Measurements from ENCODE around the gene CA4.

The CA4 gene

GRCh38 chr17:60164697-60165096 lies 14.9 kb downstream of the CA4 start:
- Histone ChIP-seq H3K36me3 (ENCODE audit: low read length) (no peaks in the 10 kb centered on the region), H3K27me3 (ENCODE audit: low read length) (no peaks in the 10 kb centered on the region), H3K9ac (ENCODE audit: low read length) (no peak overlapping the region), H3F3A (ENCODE audit: insufficient read depth) (no peaks in the 10 kb centered on the region), H3K79me2 (ENCODE audit: insufficient read depth, low read length) (no peaks in the 10 kb centered on the region), H2AFZ (ENCODE audit: low read depth, low read length, severe bottlenecking) (no peak overlapping the region), H4K20me1 (ENCODE audit: low read depth, low read length) (no peaks in the 10 kb centered on the region), H3K4me3 (ENCODE audit: insufficient read depth, low read length, poor library complexity, severe bottlenecking) (no peak overlapping the region), H3K27ac (ENCODE audit: low read depth, low read length) (no peak overlapping the region), H3K9me2 (replicated peaks; ENCODE audit: insufficient read depth, low read length) (no peaks in the 10 kb centered on the region), H3K9me3 (ENCODE audit: insufficient read depth, low read length) (no peaks in the 10 kb centered on the region), H3K4me2 (ENCODE audit: low read depth, low read length, poor library complexity, severe bottlenecking) (no peak overlapping the region)
- TF ChIP-seq CTCF (IDR thresholded peaks at IDR 0.05; ENCODE audit: insufficient read depth, low read length, poor library complexity, severe bottlenecking) (no peak), EZH2phosphoT487 (conservative IDR thresholded peaks at IDR 0.05; ENCODE audit: low read length) (no peak)

GRCh38 chr17:60165223-60165622 lies 15.4 kb downstream of the CA4 start:
- no peak overlapping the region for H2AFZ ChIP-seq (ENCODE audit: low read depth, low read length, severe bottlenecking)
- H3K27me3 ChIP-seq (ENCODE audit: low read length): no peaks in the 10 kb centered on the region
- no peaks in the 10 kb centered on the region for H3K36me3 ChIP-seq (ENCODE audit: low read length)
- H3K4me3 ChIP-seq (ENCODE audit: insufficient read depth, low read length, poor library complexity, severe bottlenecking): no peak overlapping the region
- no peak overlapping the region for H3K27ac ChIP-seq (ENCODE audit: low read depth, low read length)
- no peaks in the 10 kb centered on the region for H3K9me2 ChIP-seq (replicated peaks; ENCODE audit: insufficient read depth, low read length)
- no peak overlapping the region for H3K9ac ChIP-seq (ENCODE audit: low read length)
- TF ChIP-seq CTCF (IDR thresholded peaks at IDR 0.05; ENCODE audit: insufficient read depth, low read length, poor library complexity, severe bottlenecking) (no peak), EZH2phosphoT487 (conservative IDR thresholded peaks at IDR 0.05; ENCODE audit: low read length) (no peak)
- no peak overlapping the region for H3K4me2 ChIP-seq (ENCODE audit: low read depth, low read length, poor library complexity, severe bottlenecking)
- no peaks in the 10 kb centered on the region for H4K20me1 ChIP-seq (ENCODE audit: low read depth, low read length)
- no peaks in the 10 kb centered on the region for H3F3A ChIP-seq (ENCODE audit: insufficient read depth)
- H3K9me3 ChIP-seq (ENCODE audit: insufficient read depth, low read length): no peaks in the 10 kb centered on the region
- no peaks in the 10 kb centered on the region for H3K79me2 ChIP-seq (ENCODE audit: insufficient read depth, low read length)

- no peaks in the 10 kb centered on the region for H3K36me3 ChIP-seq (ENCODE audit: low read length)
- H3K4me2 ChIP-seq (ENCODE audit: low read depth, low read length, poor library complexity, severe bottlenecking): no peak overlapping the region
- no peaks in the 10 kb centered on the region for H4K20me1 ChIP-seq (ENCODE audit: low read depth, low read length)
- H3K9me3 ChIP-seq (ENCODE audit: insufficient read depth, low read length): no peaks in the 10 kb centered on the region
- H3K79me2 ChIP-seq (ENCODE audit: insufficient read depth, low read length): no peaks in the 10 kb centered on the region
- no peaks in the 10 kb centered on the region for H3F3A ChIP-seq (ENCODE audit: insufficient read depth)
- H3K27ac ChIP-seq (ENCODE audit: low read depth, low read length): no peak overlapping the region
- H3K9ac ChIP-seq (ENCODE audit: low read length): no peak overlapping the region
- no peaks in the 10 kb centered on the region for H3K9me2 ChIP-seq (replicated peaks; ENCODE audit: insufficient read depth, low read length)
- TF ChIP-seq EZH2phosphoT487 (conservative IDR thresholded peaks at IDR 0.05; ENCODE audit: low read length): no peak
- TF ChIP-seq CTCF (IDR thresholded peaks at IDR 0.05; ENCODE audit: insufficient read depth, low read length, poor library complexity, severe bottlenecking): no peak
- no peak overlapping the region for H2AFZ ChIP-seq (ENCODE audit: low read depth, low read length, severe bottlenecking)
- no peaks in the 10 kb centered on the region for H3K27me3 ChIP-seq (ENCODE audit: low read length)
- H3K4me3 ChIP-seq (ENCODE audit: insufficient read depth, low read length, poor library complexity, severe bottlenecking): no peak overlapping the region
Observed at GRCh38 chr17:60165971-60166370, 16.2 kb downstream of the CA4 start.

All from SU-DHL-6 (cell line).